Astrocyte (in vitro differentiated cells and primary cell): ENCODE data around the gene GPR32. TPM values are rescaled to one million over a fixed set of nuclear protein-coding genes. Genes with fewer than 3 reads are reported as not detected.

Experiments
- DNase-seq: peaks from one replicate; pipeline ENCODE4 v3.0.0-alpha.2; 2010; ENCODE audit warnings: low read depth
- FAIRE-seq: peaks from 2 replicates; lab custom pipeline; 2011; peaks lifted over from hg19 to GRCh38; lab: Jason Lieb, UNC
- H2AFZ ChIP-seq: 2 replicates; pipeline ENCODE4 v1.6.0; 2012; ENCODE audit warnings: low read depth, low read length, inconsistent platforms
- H3K27ac ChIP-seq: 2 replicates; pipeline ENCODE4 v1.5.1; 2011; ENCODE audit warnings: low read depth, low read length, inconsistent platforms
- H3K27me3 ChIP-seq: 2 replicates; pipeline ENCODE4 v1.6.0; 2011; ENCODE audit warnings: low read length, inconsistent platforms; ENCODE audit not compliant: insufficient read depth
- H3K36me3 ChIP-seq: 2 replicates; pipeline ENCODE4 v1.5.1; 2011; ENCODE audit warnings: low read length, inconsistent platforms; ENCODE audit not compliant: insufficient read depth
- H3K4me1 ChIP-seq: 2 replicates; pipeline ENCODE4 v1.5.1; 2011; ENCODE audit warnings: low read length, inconsistent platforms; ENCODE audit not compliant: insufficient read depth
- H3K4me2 ChIP-seq: 2 replicates; pipeline ENCODE4 v1.6.0; 2012; ENCODE audit warnings: low read length, inconsistent platforms
- H3K4me3 ChIP-seq: 2 replicates; pipeline ENCODE4 v1.5.1; 2011; ENCODE audit warnings: low read depth, mild to moderate bottlenecking, low read length, inconsistent platforms; ENCODE audit not compliant: insufficient read depth
- H3K79me2 ChIP-seq: 2 replicates; pipeline ENCODE4 v1.6.0; 2012; ENCODE audit warnings: mild to moderate bottlenecking, low read length, inconsistent platforms; ENCODE audit not compliant: insufficient read depth
- H3K9ac ChIP-seq: 2 replicates; pipeline ENCODE4 v1.6.0; 2012; ENCODE audit warnings: mild to moderate bottlenecking, low read length, inconsistent platforms
- H3K9me3 ChIP-seq: 2 replicates; pipeline ENCODE4 v1.5.1; 2012; ENCODE audit warnings: low read depth, mild to moderate bottlenecking, low read length, inconsistent platforms; ENCODE audit not compliant: insufficient read depth
- H4K20me1 ChIP-seq: 2 replicates; pipeline ENCODE4 v1.6.0; 2012; ENCODE audit warnings: low read length, inconsistent platforms; ENCODE audit not compliant: insufficient read depth
- H3K27ac Mint-ChIP-seq: one replicate; pipeline ENCODE4 v1.8.0; 2021; ENCODE audit warnings: mild to moderate bottlenecking, mixed read lengths; ENCODE audit not compliant: unreplicated experiment
- H3K27me3 Mint-ChIP-seq: one replicate; pipeline ENCODE4 v1.8.0; 2021; ENCODE audit warnings: low read depth, mixed read lengths; ENCODE audit not compliant: unreplicated experiment
- H3K36me3 Mint-ChIP-seq: one replicate; pipeline ENCODE4 v1.8.0; 2021; ENCODE audit warnings: low read depth, mixed read lengths; ENCODE audit not compliant: unreplicated experiment
- H3K4me1 Mint-ChIP-seq: one replicate; pipeline ENCODE4 v1.8.0; 2021; ENCODE audit warnings: low read depth, mixed read lengths; ENCODE audit not compliant: unreplicated experiment
- H3K4me3 Mint-ChIP-seq: one replicate; pipeline ENCODE4 v1.8.0; 2021; ENCODE audit warnings: mild to moderate bottlenecking, moderate library complexity, mixed read lengths; ENCODE audit not compliant: unreplicated experiment
- H3K9me3 Mint-ChIP-seq: one replicate; pipeline ENCODE4 v1.8.0; 2021; ENCODE audit warnings: mild to moderate bottlenecking, mixed read lengths; ENCODE audit not compliant: unreplicated experiment
- EZH2 ChIP-seq: IDR thresholded peaks from 2 replicates; pipeline ENCODE4 v1.6.1; 2012; ENCODE audit warnings: mild to moderate bottlenecking, low read length, inconsistent platforms; ENCODE audit not compliant: insufficient read depth
- total RNA-seq: library from RNA; stranded (reverse); gene quantifications from 2 replicates; pipeline ENCODE4 v1.2.1, GENCODE V29; 2021
- TF ChIP-seq, protein P1 (sequence below): IDR thresholded peaks from 2 replicates; pipeline ENCODE4 v1.5.1; 2011; ENCODE audit warnings: low read depth, mild to moderate bottlenecking, inconsistent platforms, low read length, moderate library complexity; ENCODE audit not compliant: insufficient read depth

GPR32 gene
- total RNA-seq, 1 donor from 2014 or later: not detected

DNA sequence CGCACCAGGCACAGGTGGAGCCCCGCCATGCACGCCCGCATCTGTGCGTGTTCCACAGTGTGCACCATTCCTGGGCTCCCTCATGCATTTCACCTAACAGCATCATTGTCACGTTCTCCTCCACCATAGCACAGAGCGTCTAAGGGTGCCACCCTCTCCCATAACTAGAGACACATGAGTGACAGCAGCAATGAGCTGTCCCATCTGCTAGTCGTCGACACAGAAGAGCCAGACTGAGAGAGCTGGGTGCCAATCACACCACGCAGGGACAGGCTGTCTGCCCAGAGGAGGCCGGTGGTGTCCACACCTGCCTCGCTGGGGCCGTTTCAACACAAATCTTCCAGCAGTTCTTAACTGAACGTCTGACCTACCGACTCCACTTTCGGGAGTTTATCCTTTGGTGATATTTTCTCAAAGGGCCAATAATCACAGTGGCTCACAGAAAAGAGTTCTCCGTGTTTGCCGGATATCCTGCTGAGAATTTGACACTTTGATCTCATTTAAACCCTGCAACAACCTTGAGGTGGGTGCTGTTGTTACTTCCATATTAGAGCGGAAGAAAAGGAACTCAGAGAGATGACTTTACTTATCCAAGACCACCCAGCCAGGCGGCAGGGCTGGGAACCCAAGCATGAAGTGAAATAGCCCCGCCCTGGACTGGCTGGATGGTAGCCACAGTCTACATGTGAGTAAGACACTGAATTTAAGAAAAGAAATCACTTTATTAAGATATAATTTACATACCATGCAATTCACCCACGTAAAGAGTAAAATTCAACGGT lies 30.9 kb upstream of the GPR32 start:
- H3K9me3 Mint-ChIP-seq: peaks cover 13% of the 10 kb centered on the region
- no peak overlapping the region for H3K4me3 Mint-ChIP-seq
- no peak overlapping the region for H3K4me3 ChIP-seq
- H3K27ac ChIP-seq: no peak overlapping the region
- no peak overlapping the region for H3K4me2 ChIP-seq
- H3K9me3 ChIP-seq: no peaks in the 10 kb centered on the region
- H3K27ac Mint-ChIP-seq: no peak overlapping the region
- H4K20me1 ChIP-seq: no peaks in the 10 kb centered on the region
- no peak for FAIRE-seq
- H3K4me1 ChIP-seq: no peaks in the 10 kb centered on the region
- TF ChIP-seq EZH2: no peak
- TF ChIP-seq, protein P1, sequence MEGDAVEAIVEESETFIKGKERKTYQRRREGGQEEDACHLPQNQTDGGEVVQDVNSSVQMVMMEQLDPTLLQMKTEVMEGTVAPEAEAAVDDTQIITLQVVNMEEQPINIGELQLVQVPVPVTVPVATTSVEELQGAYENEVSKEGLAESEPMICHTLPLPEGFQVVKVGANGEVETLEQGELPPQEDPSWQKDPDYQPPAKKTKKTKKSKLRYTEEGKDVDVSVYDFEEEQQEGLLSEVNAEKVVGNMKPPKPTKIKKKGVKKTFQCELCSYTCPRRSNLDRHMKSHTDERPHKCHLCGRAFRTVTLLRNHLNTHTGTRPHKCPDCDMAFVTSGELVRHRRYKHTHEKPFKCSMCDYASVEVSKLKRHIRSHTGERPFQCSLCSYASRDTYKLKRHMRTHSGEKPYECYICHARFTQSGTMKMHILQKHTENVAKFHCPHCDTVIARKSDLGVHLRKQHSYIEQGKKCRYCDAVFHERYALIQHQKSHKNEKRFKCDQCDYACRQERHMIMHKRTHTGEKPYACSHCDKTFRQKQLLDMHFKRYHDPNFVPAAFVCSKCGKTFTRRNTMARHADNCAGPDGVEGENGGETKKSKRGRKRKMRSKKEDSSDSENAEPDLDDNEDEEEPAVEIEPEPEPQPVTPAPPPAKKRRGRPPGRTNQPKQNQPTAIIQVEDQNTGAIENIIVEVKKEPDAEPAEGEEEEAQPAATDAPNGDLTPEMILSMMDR: no peak
- H2AFZ ChIP-seq: no peak overlapping the region
- no peaks in the 10 kb centered on the region for H3K36me3 ChIP-seq
- H3K27me3 Mint-ChIP-seq: no peaks in the 10 kb centered on the region
- peaks cover 2% of the 10 kb centered on the region for H3K27me3 ChIP-seq
- no peak for DNase-seq
- H3K36me3 Mint-ChIP-seq: no peaks in the 10 kb centered on the region
- no peak overlapping the region for H3K9ac ChIP-seq
- H3K4me1 Mint-ChIP-seq: no peaks in the 10 kb centered on the region
- no peaks in the 10 kb centered on the region for H3K79me2 ChIP-seq

DNA sequence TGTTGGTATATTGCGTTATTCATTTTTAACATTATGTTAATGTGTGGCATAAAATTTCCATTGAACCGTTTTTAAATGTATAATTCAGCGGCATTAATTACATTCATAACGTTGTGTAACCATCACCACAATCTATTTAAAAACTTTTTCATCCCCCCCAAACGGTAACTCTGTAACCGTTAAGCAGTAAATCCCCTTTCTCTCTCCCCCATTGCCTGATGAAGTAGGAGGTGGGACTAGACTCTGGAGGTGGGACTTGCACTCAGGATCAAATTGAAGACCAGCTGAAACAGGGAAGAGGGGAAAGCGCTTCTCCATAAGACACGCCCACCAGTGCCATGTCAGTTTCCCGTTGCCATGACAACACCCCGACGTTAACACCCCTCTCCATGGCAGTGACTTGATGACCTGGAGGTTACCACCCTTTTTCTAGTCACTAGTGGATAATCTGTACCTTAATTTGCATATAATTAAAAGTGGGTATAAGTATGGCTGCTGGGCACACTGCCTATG lies 30.3 kb upstream of the GPR32 start:
- no peaks in the 10 kb centered on the region for H3K79me2 ChIP-seq
- H3K9me3 Mint-ChIP-seq: peaks cover 13% of the 10 kb centered on the region
- H3K27ac Mint-ChIP-seq: no peak overlapping the region
- H3K4me1 ChIP-seq: no peaks in the 10 kb centered on the region
- no peak for TF ChIP-seq EZH2
- TF ChIP-seq, protein P1: no peak
- no peaks in the 10 kb centered on the region for H3K27me3 Mint-ChIP-seq
- H3K4me3 ChIP-seq: no peak overlapping the region
- peaks cover 2% of the 10 kb centered on the region for H3K27me3 ChIP-seq
- no peaks in the 10 kb centered on the region for H3K4me1 Mint-ChIP-seq
- no peaks in the 10 kb centered on the region for H3K9me3 ChIP-seq
- FAIRE-seq: no peak
- H3K27ac ChIP-seq: no peak overlapping the region
- no peaks in the 10 kb centered on the region for H3K36me3 ChIP-seq
- no peaks in the 10 kb centered on the region for H4K20me1 ChIP-seq
- no peak overlapping the region for H3K4me2 ChIP-seq
- H3K36me3 Mint-ChIP-seq: no peaks in the 10 kb centered on the region
- H3K4me3 Mint-ChIP-seq: no peak overlapping the region
- no peak for DNase-seq
- H2AFZ ChIP-seq: no peak overlapping the region
- no peak overlapping the region for H3K9ac ChIP-seq
